Measurements from ENCODE around the gene ADGRG2. TPM values are rescaled to one million over a fixed set of nuclear protein-coding genes. Genes with fewer than 3 reads are reported as not detected.

The ADGRG2 gene
- total and polyA plus RNA-seq, 2 donors (not counting 1 experiment from before 2014, with no cell fraction given): not detected

- no peak for ATAC-seq (ENCODE audit: low read depth)
Observed at GRCh38 chrX:19137067-19137466, 14.8 kb upstream of the ADGRG2 start.

GRCh38 chrX:19133784-19134183 is 11.5 kb upstream of the ADGRG2 start:
- Histone ChIP-seq H2AFZ (ENCODE audit: insufficient read depth, low read depth, low read length, poor library complexity, severe bottlenecking) (no peak overlapping the region), H3K9me3 (ENCODE audit: control extremely low read depth in 1 of 3, control insufficient read depth in 2 of 3, insufficient read depth in 1 of 3, low read length in 2 of 3) (no peaks in the 10 kb centered on the region), H3K27ac (ENCODE audit: low read length in 2 of 2) (no peak overlapping the region), H3K4me3 (ENCODE audit: control extremely low read depth in 1 of 5, extremely low read depth in 1 of 5, insufficient read depth in 1 of 5, low read depth in 2 of 5, low read length in 4 of 5) (no peak overlapping the region), H3K4me1 (ENCODE audit: control insufficient read depth in 2 of 2, insufficient read depth in 2 of 2, low read length in 2 of 2) (no peaks in the 10 kb centered on the region), H3K27me3 (replicated peaks in 1 of 4; ENCODE audit: control extremely low read depth in 1 of 4, control insufficient read depth in 3 of 4, insufficient read depth in 4 of 4, low read length in 3 of 4) (no peaks in the 10 kb centered on the region), H3K9ac (ENCODE audit: low read length) (no peak overlapping the region), H3K4me2 (replicated peaks; ENCODE audit: low read depth, low read length, poor library complexity, severe bottlenecking) (no peak overlapping the region), H3K79me2 (ENCODE audit: control insufficient read depth, insufficient read depth, low read length) (no peaks in the 10 kb centered on the region), H3K36me3 (replicated peaks in 1 of 2; ENCODE audit: control extremely low read depth in 1 of 2, control insufficient read depth in 1 of 2, extremely low read depth in 1 of 2, insufficient read depth in 2 of 2, low read length in 1 of 2) (no peaks in the 10 kb centered on the region), H4K20me1 (ENCODE audit: control insufficient read depth, insufficient read depth, low read length, poor library complexity, severe bottlenecking) (no peaks in the 10 kb centered on the region)
- intact Hi-C loops (cut with micrococcal nuclease): no loop called here
- ChIA-PET CTCF (no interaction called here), POLR2A (no interaction called here)
- H3K4me3 Mint-ChIP-seq: no peak overlapping the region
- no CpG with 5 or more reads among the region's 5 CpGs for WGBS (ENCODE audit: insufficient coverage)
- ATAC-seq (ENCODE audit: low read depth): no peak
- H3K27ac Mint-ChIP-seq: no peak overlapping the region
- H3K4me1 Mint-ChIP-seq: no peaks in the 10 kb centered on the region
- no peak for DNase-seq
- no peaks in the 10 kb centered on the region for H3K27me3 Mint-ChIP-seq
- no peaks in the 10 kb centered on the region for H3K9me3 Mint-ChIP-seq (ENCODE audit: insufficient read depth)
- TF ChIP-seq EZH2 (IDR thresholded peaks at IDR 0.05; ENCODE audit: borderline replicate concordance, insufficient read depth, low read depth, low read length, poor library complexity, severe bottlenecking): no peak
- TF ChIP-seq CTCF (IDR thresholded peaks at IDR 0.05): no peak

More at GRCh38 chrX:19137067-19137466, 14.8 kb upstream of the ADGRG2 start:
- H3K4me1 Mint-ChIP-seq: no peaks in the 10 kb centered on the region
- intact Hi-C loops (cut with micrococcal nuclease): no loop called here
- H3K27me3 ChIP-seq (replicated peaks in 1 of 4; ENCODE audit: control extremely low read depth in 1 of 4, control insufficient read depth in 3 of 4, insufficient read depth in 4 of 4, low read length in 3 of 4): no peaks in the 10 kb centered on the region
- no peak overlapping the region for H3K4me3 ChIP-seq (ENCODE audit: control extremely low read depth in 1 of 5, extremely low read depth in 1 of 5, insufficient read depth in 1 of 5, low read depth in 2 of 5, low read length in 4 of 5)
- H3K4me3 Mint-ChIP-seq: no peak overlapping the region
- H3K4me1 ChIP-seq (ENCODE audit: control insufficient read depth in 2 of 2, insufficient read depth in 2 of 2, low read length in 2 of 2): no peaks in the 10 kb centered on the region
- no peaks in the 10 kb centered on the region for H3K9me3 ChIP-seq (ENCODE audit: control extremely low read depth in 1 of 3, control insufficient read depth in 2 of 3, insufficient read depth in 1 of 3, low read length in 2 of 3)
- DNase-seq: no peak
- ChIA-PET CTCF (no interaction called here), POLR2A (no interaction called here)
- no peak overlapping the region for H3K27ac ChIP-seq (ENCODE audit: low read length in 2 of 2)
- no peaks in the 10 kb centered on the region for H3K27me3 Mint-ChIP-seq
- no peak overlapping the region for H3K9ac ChIP-seq (ENCODE audit: low read length)
- no peaks in the 10 kb centered on the region for H3K9me3 Mint-ChIP-seq (ENCODE audit: insufficient read depth)
- no peak overlapping the region for H3K27ac Mint-ChIP-seq
- no peak overlapping the region for H2AFZ ChIP-seq (ENCODE audit: insufficient read depth, low read depth, low read length, poor library complexity, severe bottlenecking)
- H4K20me1 ChIP-seq (ENCODE audit: control insufficient read depth, insufficient read depth, low read length, poor library complexity, severe bottlenecking): no peaks in the 10 kb centered on the region
- H3K79me2 ChIP-seq (ENCODE audit: control insufficient read depth, insufficient read depth, low read length): no peaks in the 10 kb centered on the region
- TF ChIP-seq EZH2 (IDR thresholded peaks at IDR 0.05; ENCODE audit: borderline replicate concordance, insufficient read depth, low read depth, low read length, poor library complexity, severe bottlenecking) (no peak), CTCF (IDR thresholded peaks at IDR 0.05) (no peak)
- H3K36me3 ChIP-seq (replicated peaks in 1 of 2; ENCODE audit: control extremely low read depth in 1 of 2, control insufficient read depth in 1 of 2, extremely low read depth in 1 of 2, insufficient read depth in 2 of 2, low read length in 1 of 2): no peaks in the 10 kb centered on the region
- no CpG with 5 or more reads among the region's 2 CpGs for WGBS (ENCODE audit: insufficient coverage)
- no peak overlapping the region for H3K4me2 ChIP-seq (replicated peaks; ENCODE audit: low read depth, low read length, poor library complexity, severe bottlenecking)

All from B cell (primary cell).